OCI-M2 (cell line): ENCODE results near the gene DNER.
"Not testable (repeated sequence)": the region's sequence is repeated elsewhere in the genome, so short reads cannot be mapped to it uniquely, and the experiment has no call there.

Experiments used
- DNase-seq: peaks from one replicate; lab custom pipeline; 2025; ENCODE audit not compliant: unreplicated experiment; lab: John Stamatoyannopoulos, UW

Gene DNER

GRCh38 chr2:229622495-229623355, 91.6 kb downstream of the DNER start:
- no peak for DNase-seq

- no peak for DNase-seq
Measured at GRCh38 chr2:229620759-229621158, 93.6 kb downstream of the DNER start.

- no peak for DNase-seq
Measured at GRCh38 chr2:229620289-229620688, 94.1 kb downstream of the DNER start.

- DNase-seq = no peak
Measured at GRCh38 chr2:229616433-229616832, 97.9 kb downstream of the DNER start.

GRCh38 chr2:229614021-229614420, 100.3 kb downstream of the DNER start:
- DNase-seq = not testable (repeated sequence)

- DNase-seq = no peak
Measured at GRCh38 chr2:229612384-229612971, 101.9 kb downstream of the DNER start.

GRCh38 chr2:229611360-229611759, 103.0 kb downstream of the DNER start:
- DNase-seq = no peak

- DNase-seq = no peak
Measured at GRCh38 chr2:229610872-229611271, 103.5 kb downstream of the DNER start.

GRCh38 chr2:229610333-229610732, 104.0 kb downstream of the DNER start:
- no peak for DNase-seq

GRCh38 chr2:229601936-229602335, 112.4 kb downstream of the DNER start:
- DNase-seq = no peak

GRCh38 chr2:229601396-229601795, 113.0 kb downstream of the DNER start:
- DNase-seq = no peak

- DNase-seq = no peak
Measured at GRCh38 chr2:229598227-229598626, 116.1 kb downstream of the DNER start.

- no peak for DNase-seq
Measured at GRCh38 chr2:229596796-229597195, 117.6 kb downstream of the DNER start.

- no peak for DNase-seq
Measured at GRCh38 chr2:229591611-229592010, 122.7 kb downstream of the DNER start.

- no peak for DNase-seq
Measured at GRCh38 chr2:229586746-229587705, 127.3 kb downstream of the DNER start.

GRCh38 chr2:229586012-229586411, 128.3 kb downstream of the DNER start:
- no peak for DNase-seq

- DNase-seq = no peak
Measured at GRCh38 chr2:229582151-229582550, 132.2 kb downstream of the DNER start.

- DNase-seq = no peak
Measured at GRCh38 chr2:229578052-229578846, 136.1 kb downstream of the DNER start.

GRCh38 chr2:229575569-229576315, 138.6 kb downstream of the DNER start:
- DNase-seq = no peak
